Measurements from ENCODE around the gene ANGPTL2.

The ANGPTL2 gene

DNA sequence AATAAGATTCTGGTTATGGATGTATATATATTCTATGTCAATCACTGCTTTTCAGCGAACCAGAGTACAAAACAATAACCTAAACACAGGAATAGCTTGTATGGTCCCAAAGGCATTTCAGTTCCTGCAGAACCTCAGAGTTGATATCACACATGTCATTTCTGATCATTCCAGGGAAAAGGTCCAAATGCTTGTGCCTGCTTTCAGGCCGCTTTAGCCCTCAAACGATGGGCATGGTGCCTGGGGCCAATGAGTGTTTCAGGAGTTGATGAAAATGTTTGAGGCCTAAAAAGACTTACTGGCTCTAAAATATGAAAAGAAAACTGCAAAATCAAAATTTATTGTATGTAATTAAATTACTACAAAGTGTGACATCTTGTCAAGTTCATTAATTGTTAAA lies 22.8 kb downstream of the ANGPTL2 start:
- Histone ChIP-seq H3K36me3 (no peaks in the 10 kb centered on the region), H3K4me1 (ENCODE audit: control insufficient read depth in 1 of 2, insufficient read depth in 1 of 2, low read depth in 1 of 2, low read length in 1 of 2) (peaks cover 11 to 15% of the 10 kb centered on the region in 2 experiments), H3K9me3 (no peaks in the 10 kb centered on the region), H3K27me3 (no peaks in the 10 kb centered on the region), H3K4me3 (ENCODE audit: low read depth in 1 of 2, low read length in 1 of 2) (no peak overlapping the region), H3K27ac (no peak overlapping the region)
- TF ChIP-seq CTCF (IDR thresholded peaks at IDR 0.05) = no peak

DNA sequence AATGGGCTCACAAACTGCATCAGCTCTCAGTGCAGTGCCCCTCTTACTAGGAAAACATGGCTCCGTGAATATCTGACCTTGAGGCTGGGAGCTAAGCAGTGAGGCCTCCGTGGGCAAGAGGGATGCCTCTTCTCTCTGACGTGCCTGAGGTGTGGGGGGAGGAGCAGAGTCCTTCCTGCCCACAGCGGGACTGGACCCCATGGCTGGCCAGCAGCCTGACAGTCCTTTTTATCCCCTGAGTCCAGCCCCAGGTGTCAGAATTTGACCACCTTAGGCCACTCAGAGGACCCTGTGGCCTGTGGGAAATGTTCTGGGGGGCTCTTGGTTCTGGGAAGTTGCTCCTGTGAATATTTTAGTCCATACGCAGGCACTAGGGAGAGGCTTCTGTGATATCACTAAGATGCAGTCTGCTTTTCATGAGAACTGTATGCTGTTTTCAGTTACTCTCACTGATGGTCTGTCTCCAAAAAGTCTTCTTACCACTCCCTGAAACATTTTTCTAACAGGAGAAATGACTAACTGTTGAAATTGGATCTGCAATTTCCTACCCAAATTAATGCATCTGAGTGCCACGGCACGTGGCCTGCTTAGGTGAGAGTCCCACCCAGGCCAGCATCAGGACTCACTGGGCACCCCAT lies 23.4 kb downstream of the ANGPTL2 start:
- Histone ChIP-seq H3K4me1 (ENCODE audit: control insufficient read depth in 1 of 2, insufficient read depth in 1 of 2, low read depth in 1 of 2, low read length in 1 of 2) (peaks cover 6 to 11% of the 10 kb centered on the region in 2 experiments), H3K36me3 (no peaks in the 10 kb centered on the region), H3K4me3 (ENCODE audit: low read depth in 1 of 2, low read length in 1 of 2) (no peak overlapping the region), H3K9me3 (no peaks in the 10 kb centered on the region), H3K27ac (no peak overlapping the region), H3K27me3 (no peaks in the 10 kb centered on the region)
- TF ChIP-seq CTCF (IDR thresholded peaks at IDR 0.05) = no peak

- Histone ChIP-seq H3K27ac (no peak overlapping the region), H3K27me3 (no peaks in the 10 kb centered on the region), H3K4me3 (ENCODE audit: low read depth in 1 of 2, low read length in 1 of 2) (no peak overlapping the region), H3K36me3 (no peaks in the 10 kb centered on the region), H3K4me1 (ENCODE audit: control insufficient read depth in 1 of 2, insufficient read depth in 1 of 2, low read depth in 1 of 2, low read length in 1 of 2) (no peaks in the 10 kb centered on the region), H3K9me3 (no peaks in the 10 kb centered on the region)
- no peak for TF ChIP-seq CTCF (IDR thresholded peaks at IDR 0.05)
Observed at GRCh38 chr9:127097683-127098082, 24.8 kb downstream of the ANGPTL2 start.

GRCh38 chr9:127096208-127096607 lies 26.2 kb downstream of the ANGPTL2 start:
- TF ChIP-seq CTCF (IDR thresholded peaks at IDR 0.05) = no peak
- H3K9me3 ChIP-seq = no peaks in the 10 kb centered on the region

DNA sequence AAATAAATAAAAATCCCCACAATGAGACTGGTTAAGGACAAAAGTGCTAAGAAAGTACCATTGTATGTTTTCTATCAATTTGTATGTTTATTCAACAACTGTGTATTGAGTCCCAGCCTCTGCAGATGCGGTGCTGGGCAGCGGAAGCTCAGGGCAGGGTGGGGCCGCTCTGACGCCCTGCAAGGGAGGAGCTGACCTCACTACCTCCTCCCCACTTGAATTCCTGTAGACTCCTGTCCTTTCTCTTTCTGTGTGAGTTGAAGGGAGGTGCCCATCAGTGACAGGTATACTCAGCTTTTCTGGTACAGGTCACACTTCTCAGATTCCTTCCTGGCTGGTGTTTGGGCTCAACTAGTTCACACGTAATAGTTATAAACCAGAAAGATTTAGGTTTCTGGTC lies 27.0 kb downstream of the ANGPTL2 start:
- TF ChIP-seq CTCF (IDR thresholded peaks at IDR 0.05) = no peak
- H3K27me3 ChIP-seq = no peaks in the 10 kb centered on the region
- no peaks in the 10 kb centered on the region for H3K9me3 ChIP-seq
- H3K36me3 ChIP-seq = no peaks in the 10 kb centered on the region
- H3K4me3 ChIP-seq (ENCODE audit: low read depth in 1 of 2, low read length in 1 of 2) = no peak overlapping the region
- no peak overlapping the region for H3K27ac ChIP-seq
- no peaks in the 10 kb centered on the region for H3K4me1 ChIP-seq (ENCODE audit: control insufficient read depth in 1 of 2, insufficient read depth in 1 of 2, low read depth in 1 of 2, low read length in 1 of 2)

More at GRCh38 chr9:127096208-127096607, 26.2 kb downstream of the ANGPTL2 start:
- Histone ChIP-seq H3K4me1 (ENCODE audit: control insufficient read depth in 1 of 2, insufficient read depth in 1 of 2, low read depth in 1 of 2, low read length in 1 of 2) (no peaks in the 10 kb centered on the region), H3K27ac (no peak overlapping the region), H3K27me3 (no peaks in the 10 kb centered on the region), H3K4me3 (ENCODE audit: low read depth in 1 of 2, low read length in 1 of 2) (no peak overlapping the region), H3K36me3 (no peaks in the 10 kb centered on the region)
